Esophagus muscularis mucosa (tissue), 4 donors: ENCODE data around the gene ABI3. TPM values are rescaled to one million over a fixed set of nuclear protein-coding genes. Genes with fewer than 3 reads are reported as not detected.
A peak's percentile ranks its signal among the peaks of the same experiment; 100 is the strongest.

ENCODE experiments used
- DNase-seq: peaks from one replicate; pipeline ENCODE4 v3.0.0-alpha.2; 2017; ENCODE audit errors: extremely low spot score
- H3K27ac ChIP-seq, 4 donors: fragments of 200-600 bp; sonication (generic); replicated peaks in 1 of 4; 1 replicate in 3 of 4; 2 replicates in 1 of 4; pipeline ENCODE4 v1.5.1; 2016 to 2019; ENCODE audit warnings: mild to moderate bottlenecking in 1 of 4
- H3K27me3 ChIP-seq, 4 donors: fragments of 200-600 bp; sonication (generic); one replicate each; pipeline versions ENCODE4 v1.5.1 to v1.6.0; 2016 to 2019
- H3K36me3 ChIP-seq, 4 donors: fragments of 200-600 bp; sonication (generic); one replicate each; pipeline ENCODE4 v1.5.1; 2016 to 2019
- H3K4me1 ChIP-seq, 4 donors: fragments of 200-600 bp; sonication (generic); one replicate each; pipeline ENCODE4 v1.5.1; 2016 to 2019
- H3K4me3 ChIP-seq, 4 donors: fragments of 200-600 bp; sonication (generic); 1 replicate in 2 of 4; 2 replicates in 2 of 4; pipeline ENCODE4 v1.5.1; 2016 to 2019; ENCODE audit warnings: mild to moderate bottlenecking in 4 of 4, moderate library complexity in 1 of 4
- H3K9me3 ChIP-seq, 4 donors: fragments of 200-600 bp; sonication (generic); 1 replicate in 3 of 4; 2 replicates in 1 of 4; pipeline ENCODE4 v1.5.1; 2016 to 2019
- EP300 ChIP-seq: sonication (generic); formaldehyde crosslinking; IDR thresholded peaks from one replicate; pipeline ENCODE4 v1.6.1; 2017; ENCODE audit warnings: antibody characterized with exemption
- POLR2A ChIP-seq: fragments of 450-650 bp; IDR thresholded peaks from one replicate; pipeline ENCODE4 v1.6.1; 2017; ENCODE audit warnings: antibody characterized with exemption, moderate library complexity, mild to moderate bottlenecking, low read depth
- POLR2AphosphoS5 ChIP-seq, 2 donors: sonication (generic); formaldehyde crosslinking; IDR thresholded peaks; one replicate each; pipeline ENCODE4 v1.6.1; 2017; ENCODE audit warnings: antibody characterized with exemption in 2 of 2
- WGBS: methylation state at CpG from one replicate; pipeline ENCODE4 v1.1.5; 2018; 5-methylcytosine and 5-hydroxymethylcytosine counted together
- intact Hi-C: fragments of 100-400 bp; cut with DNase I; formaldehyde crosslinking; loops from one replicate; pipeline ENCODE4 v1.15.1; 2023
- total RNA-seq, 4 donors: library from RNA; depleted of rRNA; stranded (reverse); fragments of >200 nt; gene quantifications; one replicate each; pipeline versions ENCODE4 v1.1.0 to v1.2.1, GENCODE V29; 2016
- TF ChIP-seq, protein P1 (sequence below), 3 experiments: fragments of 200-600 bp in 2 of 3; fragments of 450-650 bp in 1 of 3; sonication (generic) in 2 of 3; IDR thresholded peaks; one replicate each; pipeline ENCODE4 v1.5.1; 2017 to 2019; ENCODE audit warnings: antibody characterized with exemption in 3 of 3, mild to moderate bottlenecking in 2 of 3, moderate library complexity in 1 of 3

ABI3 gene
- total RNA-seq, 4 donors from 2014 or later: 3.3 to 8.9 (median 6.3) TPM

GRCh38 chr17:49224198-49224996, 13.9 kb downstream of the ABI3 start:
- H3K9me3 ChIP-seq: no peaks in the 10 kb centered on the region
- peaks cover 20 to 33% (median 25%) of the 10 kb centered on the region in 4 donors for H3K4me1 ChIP-seq
- peaks cover 0 to 83% (median 25%) of the 10 kb centered on the region in 4 donors for H3K27me3 ChIP-seq
- DNase-seq: no peak
- intact Hi-C loops: loop anchor here (5.0 kb wide), 1 partner anchor 68 kb away; no protein-coding TSS in a partner anchor
- H3K27ac ChIP-seq: no peak overlapping the region
- peak overlapping the region; percentile 26 to 43 (median 30) for H3K4me3 ChIP-seq
- H3K36me3 ChIP-seq: peaks cover 0 to 22% (median 2%) of the 10 kb centered on the region in 4 donors
- WGBS: 3% methylated on average over 41 of the region's 95 CpGs
- TF ChIP-seq, protein P1, sequence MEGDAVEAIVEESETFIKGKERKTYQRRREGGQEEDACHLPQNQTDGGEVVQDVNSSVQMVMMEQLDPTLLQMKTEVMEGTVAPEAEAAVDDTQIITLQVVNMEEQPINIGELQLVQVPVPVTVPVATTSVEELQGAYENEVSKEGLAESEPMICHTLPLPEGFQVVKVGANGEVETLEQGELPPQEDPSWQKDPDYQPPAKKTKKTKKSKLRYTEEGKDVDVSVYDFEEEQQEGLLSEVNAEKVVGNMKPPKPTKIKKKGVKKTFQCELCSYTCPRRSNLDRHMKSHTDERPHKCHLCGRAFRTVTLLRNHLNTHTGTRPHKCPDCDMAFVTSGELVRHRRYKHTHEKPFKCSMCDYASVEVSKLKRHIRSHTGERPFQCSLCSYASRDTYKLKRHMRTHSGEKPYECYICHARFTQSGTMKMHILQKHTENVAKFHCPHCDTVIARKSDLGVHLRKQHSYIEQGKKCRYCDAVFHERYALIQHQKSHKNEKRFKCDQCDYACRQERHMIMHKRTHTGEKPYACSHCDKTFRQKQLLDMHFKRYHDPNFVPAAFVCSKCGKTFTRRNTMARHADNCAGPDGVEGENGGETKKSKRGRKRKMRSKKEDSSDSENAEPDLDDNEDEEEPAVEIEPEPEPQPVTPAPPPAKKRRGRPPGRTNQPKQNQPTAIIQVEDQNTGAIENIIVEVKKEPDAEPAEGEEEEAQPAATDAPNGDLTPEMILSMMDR (IDR thresholded peaks at IDR 0.05): no peak
- no peak for TF ChIP-seq POLR2A
- no peak for TF ChIP-seq POLR2AphosphoS5 (IDR thresholded peaks at IDR 0.05)
- no peak for TF ChIP-seq EP300

DNA sequence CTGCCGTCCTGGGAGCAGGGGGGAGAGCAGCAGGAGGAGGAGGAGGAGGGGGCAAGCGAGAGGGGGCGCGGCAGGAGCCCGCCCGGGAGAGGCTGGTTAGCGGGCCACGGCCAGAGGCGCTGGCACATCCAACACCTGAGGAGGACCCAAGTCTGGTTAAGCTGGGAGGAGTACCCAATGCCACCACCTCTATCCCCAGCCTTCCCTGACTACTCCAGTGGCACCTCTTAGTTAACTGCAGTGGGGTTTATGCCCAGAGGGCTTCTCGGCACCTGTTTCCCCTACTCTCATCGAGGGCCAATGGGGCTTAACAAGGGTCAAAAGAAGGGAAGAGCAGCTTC, 14.5 kb downstream of the ABI3 start:
- H3K4me3 ChIP-seq: peak overlapping the region in 3 of 4 donors; percentile 27 to 43 (median 33)
- peaks cover 0 to 77% (median 24%) of the 10 kb centered on the region in 4 donors for H3K27me3 ChIP-seq
- intact Hi-C loops: loop anchor here (5.0 kb wide), 1 partner anchor 67 kb away; no protein-coding TSS in a partner anchor

GRCh38 chr17:49225554-49226236, 15.2 kb downstream of the ABI3 start:
- Histone ChIP-seq H3K36me3 (peaks cover 0 to 10% (median 0%) of the 10 kb centered on the region in 4 donors), H3K4me3 (no peak overlapping the region), H3K27ac (no peak overlapping the region), H3K27me3 (peaks cover 0 to 70% (median 23%) of the 10 kb centered on the region in 4 donors), H3K9me3 (no peaks in the 10 kb centered on the region), H3K4me1 (peaks cover 30 to 41% (median 33%) of the 10 kb centered on the region in 4 donors)
- DNase-seq: no peak
- intact Hi-C loops: loop anchor here (2.0 kb wide), 1 partner anchor 47 kb away; no protein-coding TSS in a partner anchor
- WGBS: 69% methylated on average over 8 of the region's 8 CpGs
- TF ChIP-seq POLR2AphosphoS5 (IDR thresholded peaks at IDR 0.05) (no peak), POLR2A (no peak), EP300 (no peak)
- TF ChIP-seq, protein P1 (IDR thresholded peaks at IDR 0.05): no peak

More for the DNA sequence above, 14.5 kb downstream of the ABI3 start:
- H3K27ac ChIP-seq: no peak overlapping the region
- peaks cover 0 to 17% (median 2%) of the 10 kb centered on the region in 4 donors for H3K36me3 ChIP-seq
- no peak for DNase-seq
- 30% methylated on average over 11 of the region's 11 CpGs for WGBS
- no peak for TF ChIP-seq POLR2AphosphoS5 (IDR thresholded peaks at IDR 0.05)
- TF ChIP-seq, protein P1 (IDR thresholded peaks at IDR 0.05): no peak
- no peak for TF ChIP-seq POLR2A
- TF ChIP-seq EP300: no peak
- peaks cover 25 to 35% (median 27%) of the 10 kb centered on the region in 4 donors for H3K4me1 ChIP-seq
- no peaks in the 10 kb centered on the region for H3K9me3 ChIP-seq

GRCh38 chr17:49226771-49227435, 16.4 kb downstream of the ABI3 start:
- Histone ChIP-seq H3K36me3 (peaks cover 0 to 10% (median 0%) of the 10 kb centered on the region in 4 donors), H3K27me3 (peaks cover 0 to 60% (median 23%) of the 10 kb centered on the region in 4 donors), H3K27ac (no peak overlapping the region), H3K9me3 (no peaks in the 10 kb centered on the region), H3K4me3 (no peak overlapping the region), H3K4me1 (peaks cover 30 to 49% (median 41%) of the 10 kb centered on the region in 4 donors)
- 82% methylated on average over 3 of the region's 3 CpGs for WGBS
- no peak for TF ChIP-seq POLR2A
- no peak for TF ChIP-seq POLR2AphosphoS5 (IDR thresholded peaks at IDR 0.05)
- TF ChIP-seq EP300: no peak
- TF ChIP-seq, protein P1 (IDR thresholded peaks at IDR 0.05): no peak
- intact Hi-C loops: loop anchor here (2.0 kb wide), 1 partner anchor 48 kb away; no protein-coding TSS in a partner anchor
- no peak for DNase-seq
